ENCODE data around the gene GXYLT2.

Gene GXYLT2

DNA sequence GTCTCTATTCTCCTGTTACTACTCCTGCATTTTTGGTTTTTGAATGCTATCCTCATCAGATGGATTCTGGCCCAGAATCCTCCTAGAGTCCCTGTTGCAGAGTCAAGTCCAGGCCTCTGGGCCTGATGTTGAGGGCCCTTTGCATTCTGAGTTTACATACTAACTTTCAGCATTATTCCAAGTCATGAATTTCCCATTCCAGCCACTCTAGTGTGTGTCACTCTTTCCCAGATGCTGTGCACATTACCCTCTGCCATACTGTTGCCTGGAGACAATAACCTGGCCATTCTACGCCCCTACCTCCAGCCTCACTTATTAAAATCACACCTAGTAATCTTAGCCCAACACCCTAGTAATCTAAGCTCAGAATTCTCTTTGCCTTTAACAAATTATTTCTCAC is 53.4 kb downstream of the GXYLT2 start:
- DNase-seq (ENCODE audit: low read depth): no peak
- TF ChIP-seq, protein P1, sequence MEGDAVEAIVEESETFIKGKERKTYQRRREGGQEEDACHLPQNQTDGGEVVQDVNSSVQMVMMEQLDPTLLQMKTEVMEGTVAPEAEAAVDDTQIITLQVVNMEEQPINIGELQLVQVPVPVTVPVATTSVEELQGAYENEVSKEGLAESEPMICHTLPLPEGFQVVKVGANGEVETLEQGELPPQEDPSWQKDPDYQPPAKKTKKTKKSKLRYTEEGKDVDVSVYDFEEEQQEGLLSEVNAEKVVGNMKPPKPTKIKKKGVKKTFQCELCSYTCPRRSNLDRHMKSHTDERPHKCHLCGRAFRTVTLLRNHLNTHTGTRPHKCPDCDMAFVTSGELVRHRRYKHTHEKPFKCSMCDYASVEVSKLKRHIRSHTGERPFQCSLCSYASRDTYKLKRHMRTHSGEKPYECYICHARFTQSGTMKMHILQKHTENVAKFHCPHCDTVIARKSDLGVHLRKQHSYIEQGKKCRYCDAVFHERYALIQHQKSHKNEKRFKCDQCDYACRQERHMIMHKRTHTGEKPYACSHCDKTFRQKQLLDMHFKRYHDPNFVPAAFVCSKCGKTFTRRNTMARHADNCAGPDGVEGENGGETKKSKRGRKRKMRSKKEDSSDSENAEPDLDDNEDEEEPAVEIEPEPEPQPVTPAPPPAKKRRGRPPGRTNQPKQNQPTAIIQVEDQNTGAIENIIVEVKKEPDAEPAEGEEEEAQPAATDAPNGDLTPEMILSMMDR (conservative IDR thresholded peaks at IDR 0.05; ENCODE audit: low read length): no peak; the same call in 1 of the 2 replicates

DNA sequence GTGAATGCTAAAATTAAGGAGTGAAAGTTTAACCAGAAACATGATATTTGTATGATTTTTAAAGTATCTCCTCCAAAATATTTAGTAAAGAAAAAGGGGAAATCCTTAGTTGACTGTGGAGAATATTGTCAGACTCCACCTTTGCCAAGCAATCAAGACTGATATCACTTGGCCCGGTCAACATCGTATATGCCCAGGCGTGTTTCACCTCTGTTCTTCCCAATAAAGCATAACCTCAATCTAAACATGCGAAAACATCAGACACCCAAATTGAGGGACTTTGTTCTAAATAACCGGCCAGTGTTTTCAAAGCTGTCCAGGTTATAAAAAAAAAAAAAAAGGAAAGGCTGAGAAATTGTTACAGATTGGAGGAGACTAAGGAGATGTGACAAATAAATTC is 54.6 kb downstream of the GXYLT2 start:
- no peak overlapping the region for H3K4me3 ChIP-seq (ENCODE audit: low read length)
- DNase-seq (ENCODE audit: low read depth): no peak
- TF ChIP-seq, protein P1 (conservative IDR thresholded peaks at IDR 0.05; ENCODE audit: low read length): no peak

More for the DNA sequence above, 53.4 kb downstream of the GXYLT2 start:
- no peak overlapping the region for H3K4me3 ChIP-seq (ENCODE audit: low read length)

DNA sequence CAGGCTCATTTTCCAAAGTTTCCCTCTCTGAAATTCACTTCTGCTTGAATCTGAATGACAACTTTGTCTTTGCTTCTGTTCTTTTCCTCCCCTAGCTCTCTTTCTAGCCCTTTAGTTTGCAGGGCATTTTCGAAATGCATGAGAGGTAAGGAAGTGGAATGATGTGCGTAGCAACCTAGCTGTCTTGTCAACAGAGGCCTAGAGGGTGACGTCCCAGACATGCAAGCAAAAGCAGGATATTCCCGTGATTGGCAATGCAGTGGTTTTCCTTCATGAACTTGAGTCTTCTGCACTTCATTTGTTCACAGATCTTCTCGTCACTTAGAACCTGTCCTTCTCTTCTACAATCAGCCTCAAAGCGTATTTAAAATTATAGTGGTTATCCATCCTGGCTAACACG is 56.9 kb downstream of the GXYLT2 start:
- TF ChIP-seq, protein P1 (conservative IDR thresholded peaks at IDR 0.05; ENCODE audit: low read length): no peak
- no peak overlapping the region for H3K4me3 ChIP-seq (ENCODE audit: low read length)
- no peak for DNase-seq (ENCODE audit: low read depth)

DNA sequence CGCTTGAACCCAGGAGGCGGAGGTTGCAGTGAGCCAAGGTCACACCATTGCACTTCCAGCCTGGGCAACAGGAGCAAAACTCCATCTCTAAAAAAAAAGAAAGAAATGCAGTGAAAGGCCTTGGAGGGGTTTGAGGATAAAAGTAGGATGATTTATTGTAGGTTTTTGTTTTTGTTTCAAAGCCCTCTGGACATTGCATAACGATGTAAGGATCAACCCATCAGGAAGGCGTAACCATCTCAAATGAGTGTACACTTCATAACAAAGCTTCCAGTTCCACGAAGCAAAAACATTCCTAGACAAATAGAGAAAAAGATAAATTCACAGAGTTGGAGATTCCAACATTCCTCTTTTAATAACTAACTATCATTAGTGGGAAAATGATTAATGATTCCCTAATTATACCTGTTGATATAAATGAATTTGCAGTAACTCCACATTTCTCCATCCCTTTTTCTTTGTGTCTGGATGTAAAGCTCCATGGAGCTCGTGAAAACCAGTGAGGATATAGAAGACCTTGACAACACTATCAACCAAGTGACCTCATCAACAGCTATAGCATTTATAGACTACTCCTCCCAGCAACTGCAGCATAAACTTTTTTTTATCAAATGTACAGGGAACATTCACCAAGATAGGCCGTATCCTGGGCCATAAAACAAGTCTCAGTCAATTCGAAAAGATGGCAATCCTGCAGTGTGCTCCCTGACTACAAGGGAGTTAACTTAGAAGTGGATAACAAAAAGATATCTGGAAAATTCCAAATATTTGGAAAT is 60.1 kb downstream of the GXYLT2 start:
- no peak overlapping the region for H3K4me3 ChIP-seq (ENCODE audit: low read length)
- no peak for DNase-seq (ENCODE audit: low read depth)
- TF ChIP-seq, protein P1 (conservative IDR thresholded peaks at IDR 0.05; ENCODE audit: low read length): no peak

DNA sequence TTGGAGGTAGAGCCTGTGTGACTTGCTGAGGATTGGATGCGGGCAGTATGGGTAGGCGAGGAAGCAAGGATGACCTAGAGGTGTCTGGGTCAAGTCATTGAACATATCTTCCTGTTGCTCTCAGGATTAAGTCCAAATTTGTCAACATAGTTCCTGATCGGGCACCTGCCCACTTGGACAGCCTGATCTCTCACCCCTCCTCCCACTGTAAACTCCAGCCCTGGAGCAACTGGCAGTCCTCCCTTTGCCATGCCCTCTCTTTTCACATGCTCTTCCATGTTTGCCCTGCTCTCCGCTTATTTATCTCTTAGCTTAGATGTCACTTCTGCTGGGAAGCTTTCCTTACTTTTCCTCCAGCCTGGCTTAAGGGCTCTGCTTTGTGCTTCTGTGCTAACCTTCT is 61.2 kb downstream of the GXYLT2 start:
- no peak for DNase-seq (ENCODE audit: low read depth)
- TF ChIP-seq, protein P1 (conservative IDR thresholded peaks at IDR 0.05; ENCODE audit: low read length): no peak
- no peak overlapping the region for H3K4me3 ChIP-seq (ENCODE audit: low read length)

DNA sequence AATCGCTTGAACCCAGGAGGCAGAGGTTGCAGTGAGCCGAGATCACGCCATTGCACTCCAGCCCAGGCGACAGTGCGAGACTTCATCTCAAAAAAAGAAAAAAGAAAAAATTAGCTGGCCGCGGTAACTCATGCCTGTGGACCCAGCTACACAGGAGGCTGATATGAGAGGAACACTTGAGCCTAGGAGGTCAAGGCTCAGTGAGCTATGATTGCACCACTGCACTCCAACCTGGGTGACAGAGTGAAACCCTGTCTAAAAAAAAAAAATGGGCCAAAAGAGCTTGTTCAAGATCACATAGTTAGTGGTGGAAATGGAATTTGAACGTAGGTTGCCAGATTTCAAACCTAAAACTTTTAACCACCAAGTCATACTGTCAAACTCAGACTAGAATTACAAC is 62.5 kb downstream of the GXYLT2 start:
- no peak overlapping the region for H3K4me3 ChIP-seq (ENCODE audit: low read length)
- no peak for DNase-seq (ENCODE audit: low read depth)
- TF ChIP-seq, protein P1 (conservative IDR thresholded peaks at IDR 0.05; ENCODE audit: low read length): no peak

DNA sequence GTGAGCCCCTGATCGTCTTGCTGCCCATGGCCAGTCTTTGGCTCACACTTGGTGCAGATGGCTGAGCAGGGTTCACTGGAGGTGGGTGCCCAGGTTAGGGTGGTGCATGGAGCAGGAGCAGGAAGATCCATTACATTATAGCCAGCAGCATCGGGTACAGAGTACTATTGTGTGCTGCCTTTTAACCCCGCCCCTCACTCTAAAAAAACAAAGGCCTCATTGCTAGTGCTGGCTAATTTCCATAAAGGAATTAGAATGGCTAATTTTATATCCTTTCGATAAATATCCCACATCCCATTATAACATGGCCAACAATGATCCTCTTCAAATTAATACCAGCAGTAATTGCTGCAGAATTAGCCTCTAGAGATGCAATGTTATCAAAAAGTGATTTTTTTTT is 63.0 kb downstream of the GXYLT2 start:
- H3K4me3 ChIP-seq (ENCODE audit: low read length): no peak overlapping the region
- TF ChIP-seq, protein P1 (conservative IDR thresholded peaks at IDR 0.05; ENCODE audit: low read length): no peak
- DNase-seq (ENCODE audit: low read depth): no peak

All from AG10803 (cell line).